Testis (tissue), 2 donors: ENCODE measurements around the gene FARS2.

Experiments
- POLR2A ChIP-seq: fragments of 450-650 bp; IDR thresholded peaks from one replicate; pipeline ENCODE4 v1.6.1; 2017; ENCODE audit warnings: antibody characterized with exemption, mild to moderate bottlenecking, moderate library complexity
- TF ChIP-seq, protein P1 (sequence below), 3 experiments: fragments of 450-650 bp in 2 of 3; fragments of 200-600 bp in 1 of 3; sonication (generic) in 1 of 3; IDR thresholded peaks; one replicate each; pipeline ENCODE4 v1.5.1; 2016 to 2019; ENCODE audit warnings: antibody characterized with exemption in 3 of 3, mild to moderate bottlenecking in 2 of 3, moderate library complexity in 1 of 3

DNA sequence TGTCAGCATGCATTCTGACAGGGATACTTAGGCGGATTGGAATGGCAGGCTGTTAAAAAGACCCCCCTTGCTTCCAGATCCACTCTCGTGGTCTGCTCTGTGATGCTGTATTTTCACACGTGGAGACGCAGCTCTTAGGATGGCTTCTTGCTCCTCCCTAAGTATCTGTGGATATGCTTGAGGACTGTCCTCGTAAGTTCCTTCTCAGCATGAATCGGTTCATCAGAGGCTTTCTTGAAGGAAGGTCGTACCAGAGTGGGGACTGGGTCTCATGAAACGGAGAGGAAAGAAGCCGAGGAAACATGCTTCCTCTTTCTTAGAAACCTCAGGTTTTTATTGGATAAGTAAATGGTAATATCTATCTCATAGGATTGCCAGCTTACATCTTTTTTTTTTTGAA, 220.4 kb downstream of the FARS2 start:
- TF ChIP-seq, protein P1, sequence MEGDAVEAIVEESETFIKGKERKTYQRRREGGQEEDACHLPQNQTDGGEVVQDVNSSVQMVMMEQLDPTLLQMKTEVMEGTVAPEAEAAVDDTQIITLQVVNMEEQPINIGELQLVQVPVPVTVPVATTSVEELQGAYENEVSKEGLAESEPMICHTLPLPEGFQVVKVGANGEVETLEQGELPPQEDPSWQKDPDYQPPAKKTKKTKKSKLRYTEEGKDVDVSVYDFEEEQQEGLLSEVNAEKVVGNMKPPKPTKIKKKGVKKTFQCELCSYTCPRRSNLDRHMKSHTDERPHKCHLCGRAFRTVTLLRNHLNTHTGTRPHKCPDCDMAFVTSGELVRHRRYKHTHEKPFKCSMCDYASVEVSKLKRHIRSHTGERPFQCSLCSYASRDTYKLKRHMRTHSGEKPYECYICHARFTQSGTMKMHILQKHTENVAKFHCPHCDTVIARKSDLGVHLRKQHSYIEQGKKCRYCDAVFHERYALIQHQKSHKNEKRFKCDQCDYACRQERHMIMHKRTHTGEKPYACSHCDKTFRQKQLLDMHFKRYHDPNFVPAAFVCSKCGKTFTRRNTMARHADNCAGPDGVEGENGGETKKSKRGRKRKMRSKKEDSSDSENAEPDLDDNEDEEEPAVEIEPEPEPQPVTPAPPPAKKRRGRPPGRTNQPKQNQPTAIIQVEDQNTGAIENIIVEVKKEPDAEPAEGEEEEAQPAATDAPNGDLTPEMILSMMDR (IDR thresholded peaks at IDR 0.05): no peak
- TF ChIP-seq POLR2A: no peak
